ENCODE data around the gene XKR7.

The XKR7 gene

DNA sequence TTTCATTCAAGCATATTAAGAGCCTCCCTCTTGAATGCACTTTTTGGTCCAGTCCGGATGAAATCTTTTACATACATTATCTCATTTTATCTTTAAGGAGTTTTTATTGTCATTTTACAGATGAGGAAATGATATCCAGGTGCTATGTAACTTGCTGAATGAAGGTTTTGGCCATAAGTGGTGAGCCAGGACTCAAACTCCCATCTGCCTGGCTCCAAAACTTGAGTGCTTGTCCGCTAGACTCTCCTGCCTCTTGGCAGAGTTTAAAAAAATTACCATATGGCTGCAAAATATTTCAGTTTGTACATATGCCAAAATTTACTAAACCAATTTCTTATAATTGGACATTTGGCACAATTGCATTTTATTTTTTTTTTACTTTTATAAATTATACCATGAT, 28.3 kb upstream of the XKR7 start:
- Histone ChIP-seq H3K9ac (ENCODE audit: low read depth in 1 of 2, low read length in 2 of 2) (no peak overlapping the region), H3K36me3 (ENCODE audit: control insufficient read depth in 2 of 2, insufficient read depth in 2 of 2, low read length in 2 of 2) (peaks cover 4 to 7% of the 10 kb centered on the region in 2 donors), H3K4me3 (ENCODE audit: low read length in 2 of 2) (no peak overlapping the region), H3K4me1 (ENCODE audit: control insufficient read depth in 2 of 2, insufficient read depth in 2 of 2, low read length in 2 of 2) (no peaks in the 10 kb centered on the region), H3K27ac (ENCODE audit: low read depth in 2 of 2, low read length in 2 of 2) (no peak overlapping the region), H3K27me3 (ENCODE audit: control insufficient read depth in 2 of 2, insufficient read depth in 2 of 2, low read length in 2 of 2) (no peaks in the 10 kb centered on the region), H3K9me3 (ENCODE audit: control insufficient read depth in 2 of 2, low read length in 2 of 2) (no peaks in the 10 kb centered on the region)

DNA sequence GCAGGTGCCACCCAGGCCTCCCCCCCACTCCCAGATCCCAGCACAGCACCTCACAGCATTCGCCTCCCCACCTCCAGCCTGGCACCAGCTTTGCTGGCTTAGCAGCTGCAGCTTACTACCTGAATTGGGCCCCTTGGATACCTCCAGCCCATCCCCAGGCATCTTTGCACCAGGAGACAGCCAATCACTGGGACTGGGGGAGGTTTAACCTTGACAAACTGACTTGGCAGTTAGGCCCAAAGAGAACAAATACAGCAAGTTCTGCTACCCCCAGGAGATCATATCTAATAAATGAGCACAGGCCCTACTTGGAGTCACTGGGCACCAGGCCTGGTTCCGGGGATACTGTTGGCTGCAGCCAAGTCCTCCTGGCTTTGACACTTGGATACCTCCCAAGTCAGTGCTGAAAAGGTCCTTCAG, 24.9 kb upstream of the XKR7 start:
- H3K36me3 ChIP-seq (ENCODE audit: control insufficient read depth in 2 of 2, insufficient read depth in 2 of 2, low read length in 2 of 2), result peaks cover 33 to 41% of the 10 kb centered on the region in 2 donors
- no peaks in the 10 kb centered on the region for H3K9me3 ChIP-seq (ENCODE audit: control insufficient read depth in 2 of 2, low read length in 2 of 2)
- H3K27ac ChIP-seq (ENCODE audit: low read depth in 2 of 2, low read length in 2 of 2), result no peak overlapping the region
- H3K4me1 ChIP-seq (ENCODE audit: control insufficient read depth in 2 of 2, insufficient read depth in 2 of 2, low read length in 2 of 2), result no peaks in the 10 kb centered on the region
- H3K9ac ChIP-seq (ENCODE audit: low read depth in 1 of 2, low read length in 2 of 2), result no peak overlapping the region
- H3K4me3 ChIP-seq (ENCODE audit: low read length in 2 of 2), result no peak overlapping the region
- H3K27me3 ChIP-seq (ENCODE audit: control insufficient read depth in 2 of 2, insufficient read depth in 2 of 2, low read length in 2 of 2), result no peaks in the 10 kb centered on the region

DNA sequence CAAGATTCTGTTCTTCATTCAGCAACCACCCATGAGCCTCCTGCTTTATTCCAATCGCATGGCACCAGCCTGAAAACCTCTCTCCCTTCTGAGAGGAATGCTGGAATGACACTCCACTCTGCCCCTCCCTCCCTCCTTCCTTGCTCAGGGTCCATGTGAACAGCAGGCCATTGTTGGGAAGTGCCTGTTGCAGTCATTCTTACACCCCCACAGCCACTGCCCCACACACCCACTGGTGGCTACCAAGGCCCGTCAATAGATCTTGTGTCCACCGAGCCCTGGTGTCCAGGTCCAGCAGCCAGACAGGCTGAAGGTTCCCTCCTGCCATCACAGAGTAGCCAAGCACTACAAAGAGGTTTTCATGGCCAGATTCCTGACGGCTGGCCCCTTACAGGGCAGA, 22.6 kb upstream of the XKR7 start:
- H3K27me3 ChIP-seq (ENCODE audit: control insufficient read depth in 2 of 2, insufficient read depth in 2 of 2, low read length in 2 of 2), result no peaks in the 10 kb centered on the region
- H3K27ac ChIP-seq (ENCODE audit: low read depth in 2 of 2, low read length in 2 of 2), result no peak overlapping the region
- no peaks in the 10 kb centered on the region for H3K9me3 ChIP-seq (ENCODE audit: control insufficient read depth in 2 of 2, low read length in 2 of 2)
- H3K4me3 ChIP-seq (ENCODE audit: low read length in 2 of 2), result no peak overlapping the region
- no peak overlapping the region for H3K9ac ChIP-seq (ENCODE audit: low read depth in 1 of 2, low read length in 2 of 2)
- no peaks in the 10 kb centered on the region for H3K4me1 ChIP-seq (ENCODE audit: control insufficient read depth in 2 of 2, insufficient read depth in 2 of 2, low read length in 2 of 2)
- H3K36me3 ChIP-seq (ENCODE audit: control insufficient read depth in 2 of 2, insufficient read depth in 2 of 2, low read length in 2 of 2), result peaks cover 44 to 49% of the 10 kb centered on the region in 2 donors

DNA sequence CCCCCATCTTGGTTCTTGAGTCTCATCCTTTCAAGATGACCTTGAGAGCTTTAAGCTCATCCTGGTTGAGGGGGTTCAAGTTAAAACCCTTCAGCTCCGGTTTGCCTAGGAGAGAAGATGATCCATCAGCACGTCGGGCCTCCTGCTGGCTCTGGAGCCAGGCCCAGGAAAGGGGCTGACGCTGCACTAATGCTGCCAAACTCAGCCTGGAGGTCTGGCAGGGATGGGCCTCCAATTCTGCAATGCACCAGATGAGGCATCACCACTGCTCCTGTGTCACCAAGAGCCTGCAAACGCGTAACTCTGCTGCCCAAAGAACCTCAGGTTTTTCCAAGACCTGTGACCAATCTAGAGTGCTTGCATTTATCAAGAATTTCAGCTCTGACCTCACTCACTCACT, 22.2 kb upstream of the XKR7 start:
- H3K36me3 ChIP-seq (ENCODE audit: control insufficient read depth in 2 of 2, insufficient read depth in 2 of 2, low read length in 2 of 2), result peaks cover 44 to 49% of the 10 kb centered on the region in 2 donors
- H3K27ac ChIP-seq (ENCODE audit: low read depth in 2 of 2, low read length in 2 of 2), result no peak overlapping the region
- H3K4me1 ChIP-seq (ENCODE audit: control insufficient read depth in 2 of 2, insufficient read depth in 2 of 2, low read length in 2 of 2), result peaks cover under 1 to 2% of the 10 kb centered on the region in 2 donors
- no peaks in the 10 kb centered on the region for H3K27me3 ChIP-seq (ENCODE audit: control insufficient read depth in 2 of 2, insufficient read depth in 2 of 2, low read length in 2 of 2)
- no peak overlapping the region for H3K9ac ChIP-seq (ENCODE audit: low read depth in 1 of 2, low read length in 2 of 2)
- H3K9me3 ChIP-seq (ENCODE audit: control insufficient read depth in 2 of 2, low read length in 2 of 2), result no peaks in the 10 kb centered on the region
- H3K4me3 ChIP-seq (ENCODE audit: low read length in 2 of 2), result no peak overlapping the region

DNA sequence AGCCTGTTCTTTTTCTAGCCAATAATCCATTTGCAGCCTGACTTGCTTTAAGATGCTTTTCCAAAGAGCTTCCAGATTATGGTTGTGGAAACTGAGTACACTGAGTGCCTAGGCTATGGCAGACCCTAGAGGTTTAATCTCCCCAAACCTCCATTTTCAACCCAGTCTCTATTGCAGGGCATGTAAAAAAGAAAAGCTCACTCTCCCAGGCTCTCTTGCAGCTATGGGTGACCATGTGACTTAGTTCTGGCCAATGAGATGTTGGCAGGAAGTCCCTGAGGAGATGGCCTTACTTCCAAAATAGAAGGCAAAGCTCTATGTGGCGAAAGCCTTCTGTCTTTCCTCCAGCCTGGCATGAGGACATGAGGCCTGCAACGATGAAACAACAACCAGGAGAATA, 19.9 kb upstream of the XKR7 start:
- peaks cover 6 to 7% of the 10 kb centered on the region in 2 donors for H3K4me1 ChIP-seq (ENCODE audit: control insufficient read depth in 2 of 2, insufficient read depth in 2 of 2, low read length in 2 of 2)
- H3K27me3 ChIP-seq (ENCODE audit: control insufficient read depth in 2 of 2, insufficient read depth in 2 of 2, low read length in 2 of 2), result no peaks in the 10 kb centered on the region
- no peaks in the 10 kb centered on the region for H3K9me3 ChIP-seq (ENCODE audit: control insufficient read depth in 2 of 2, low read length in 2 of 2)
- H3K36me3 ChIP-seq (ENCODE audit: control insufficient read depth in 2 of 2, insufficient read depth in 2 of 2, low read length in 2 of 2), result peaks cover 44 to 47% of the 10 kb centered on the region in 2 donors
- H3K4me3 ChIP-seq (ENCODE audit: low read length in 2 of 2), result no peak overlapping the region
- H3K27ac ChIP-seq (ENCODE audit: low read depth in 2 of 2, low read length in 2 of 2), result no peak overlapping the region
- no peak overlapping the region for H3K9ac ChIP-seq (ENCODE audit: low read depth in 1 of 2, low read length in 2 of 2)

DNA sequence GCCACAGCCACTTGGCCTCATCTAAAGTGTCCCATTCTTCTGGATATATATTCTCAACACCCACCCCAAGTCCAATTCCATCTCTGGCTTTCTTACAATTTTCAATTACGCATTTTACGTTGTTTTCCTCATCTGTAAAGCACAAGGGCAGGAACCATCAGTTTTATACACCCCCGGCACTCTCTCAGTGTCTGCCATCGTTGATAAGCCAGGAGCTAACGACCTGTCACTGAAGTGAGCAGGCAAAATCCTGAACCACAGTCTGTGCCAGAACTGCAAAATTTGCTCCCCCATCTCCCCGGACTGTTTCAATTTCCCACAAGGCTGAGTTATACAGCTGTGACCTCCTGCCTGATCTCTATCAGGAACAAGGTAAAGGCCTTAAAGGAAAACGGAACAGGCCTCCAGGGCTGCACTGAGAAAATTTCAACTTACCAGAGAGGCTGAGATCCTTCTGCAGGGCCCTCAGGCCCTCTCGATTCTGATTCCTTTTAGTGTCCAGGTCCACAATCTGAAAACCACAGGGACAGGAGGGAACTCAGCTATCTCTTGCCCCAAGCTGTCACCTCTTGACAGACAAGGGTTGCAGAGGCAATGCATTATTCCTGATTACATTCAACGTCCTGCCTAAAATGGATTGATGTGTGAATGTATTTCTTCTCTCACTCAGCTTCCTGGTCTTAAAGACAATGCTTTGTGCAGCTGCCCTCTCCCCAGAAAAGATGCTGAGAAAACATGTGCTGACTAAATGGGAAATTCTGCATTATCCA, 17.9 kb upstream of the XKR7 start:
- no peak overlapping the region for H3K27ac ChIP-seq (ENCODE audit: low read depth in 2 of 2, low read length in 2 of 2)
- H3K9ac ChIP-seq (ENCODE audit: low read depth in 1 of 2, low read length in 2 of 2), result no peak overlapping the region
- peaks cover 6 to 7% of the 10 kb centered on the region in 2 donors for H3K4me1 ChIP-seq (ENCODE audit: control insufficient read depth in 2 of 2, insufficient read depth in 2 of 2, low read length in 2 of 2)
- H3K9me3 ChIP-seq (ENCODE audit: control insufficient read depth in 2 of 2, low read length in 2 of 2), result no peaks in the 10 kb centered on the region
- H3K4me3 ChIP-seq (ENCODE audit: low read length in 2 of 2), result peak overlapping the region in 1 of 2 donors; percentile 95
- no peaks in the 10 kb centered on the region for H3K27me3 ChIP-seq (ENCODE audit: control insufficient read depth in 2 of 2, insufficient read depth in 2 of 2, low read length in 2 of 2)
- peaks cover 36 to 39% of the 10 kb centered on the region in 2 donors for H3K36me3 ChIP-seq (ENCODE audit: control insufficient read depth in 2 of 2, insufficient read depth in 2 of 2, low read length in 2 of 2)

DNA sequence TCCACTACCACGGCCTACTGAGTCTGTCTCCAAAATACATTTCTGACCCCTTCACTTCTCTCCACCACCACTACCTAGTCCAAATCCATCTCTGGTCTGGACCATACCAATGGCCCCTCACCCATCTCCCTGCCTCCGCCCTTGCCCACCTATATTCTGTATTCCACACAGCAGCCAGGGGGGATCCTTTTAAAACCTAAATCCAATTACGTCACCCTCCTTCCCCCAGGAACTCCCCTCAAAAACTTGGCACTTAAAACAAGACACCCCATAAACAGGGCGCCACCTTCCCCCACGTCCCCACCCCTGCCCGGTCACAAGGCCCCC, 16.8 kb upstream of the XKR7 start:
- H3K27ac ChIP-seq (ENCODE audit: low read depth in 2 of 2, low read length in 2 of 2), result no peak overlapping the region

DNA sequence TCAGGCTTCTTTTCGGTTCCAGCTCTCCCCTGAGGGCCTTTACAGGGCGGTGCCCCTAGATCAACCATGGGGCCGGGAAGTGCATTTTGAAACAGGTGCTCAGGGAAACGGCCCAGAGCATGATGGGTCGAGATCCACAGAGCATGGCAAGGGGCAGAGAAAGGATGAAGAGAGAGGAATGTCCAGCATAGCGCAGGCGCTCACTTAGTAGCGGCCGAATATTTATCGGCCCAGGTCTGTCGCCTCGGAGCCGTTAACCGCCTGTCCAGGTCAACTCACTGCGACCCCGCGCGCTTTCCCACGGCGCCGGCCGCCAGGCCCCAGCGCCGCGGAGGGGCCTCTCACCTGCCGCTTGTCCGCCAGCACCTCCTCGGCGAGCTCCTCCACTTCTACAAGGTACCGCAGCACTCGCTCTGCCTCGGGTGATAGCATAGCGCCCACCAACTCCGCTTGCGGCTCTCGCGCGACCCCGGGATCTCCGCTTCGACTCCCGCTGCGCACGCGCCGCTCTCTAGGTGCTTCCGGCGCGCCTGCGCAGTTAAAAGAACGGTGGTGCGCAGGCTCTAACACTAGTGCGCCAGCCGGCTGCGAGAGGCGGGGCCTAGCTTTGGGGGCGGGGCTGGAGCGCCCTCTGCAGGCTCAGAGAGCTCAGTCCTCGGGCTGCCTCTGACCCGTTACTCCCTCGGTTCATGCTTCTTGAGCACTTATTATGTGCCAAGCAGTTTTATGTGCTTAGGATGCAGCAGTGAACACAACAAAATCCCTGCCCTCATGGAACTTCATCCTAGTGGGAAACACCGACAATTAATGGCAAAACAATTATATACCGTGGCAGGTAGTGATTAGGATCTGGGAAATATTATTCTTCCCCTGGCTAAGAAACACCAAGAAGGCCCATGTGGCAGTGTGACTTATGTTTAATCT, 16.2 kb upstream of the XKR7 start, which contains the start of gene PDRG1:
Gene PDRG1, minus strand, starts transcription at position 517 of the 924 bp plus-strand sequence. Its CDS starts 85 bp downstream, at position 432.
- peaks cover 19 to 22% of the 10 kb centered on the region in 2 donors for H3K36me3 ChIP-seq (ENCODE audit: control insufficient read depth in 2 of 2, insufficient read depth in 2 of 2, low read length in 2 of 2)
- no peaks in the 10 kb centered on the region for H3K27me3 ChIP-seq (ENCODE audit: control insufficient read depth in 2 of 2, insufficient read depth in 2 of 2, low read length in 2 of 2)
- H3K27ac ChIP-seq (ENCODE audit: low read depth in 2 of 2, low read length in 2 of 2), result peak within 1 kb of the TSS in 1 of 2 donors; percentile 46
- H3K9ac ChIP-seq (ENCODE audit: low read depth in 1 of 2, low read length in 2 of 2), result peak within 1 kb of the TSS; percentile 81 to 87
- H3K4me1 ChIP-seq (ENCODE audit: control insufficient read depth in 2 of 2, insufficient read depth in 2 of 2, low read length in 2 of 2), result peaks cover 6 to 7% of the 10 kb centered on the region in 2 donors
- peak within 1 kb of the TSS; percentile 95 to 98 for H3K4me3 ChIP-seq (ENCODE audit: low read length in 2 of 2)
- H3K9me3 ChIP-seq (ENCODE audit: control insufficient read depth in 2 of 2, low read length in 2 of 2), result no peaks in the 10 kb centered on the region

More for the DNA sequence above, 16.8 kb upstream of the XKR7 start:
- no peaks in the 10 kb centered on the region for H3K27me3 ChIP-seq (ENCODE audit: control insufficient read depth in 2 of 2, insufficient read depth in 2 of 2, low read length in 2 of 2)
- peak overlapping the region; percentile 81 to 87 for H3K9ac ChIP-seq (ENCODE audit: low read depth in 1 of 2, low read length in 2 of 2)
- peak overlapping the region; percentile 95 to 98 for H3K4me3 ChIP-seq (ENCODE audit: low read length in 2 of 2)
- no peaks in the 10 kb centered on the region for H3K9me3 ChIP-seq (ENCODE audit: control insufficient read depth in 2 of 2, low read length in 2 of 2)
- peaks cover 25 to 28% of the 10 kb centered on the region in 2 donors for H3K36me3 ChIP-seq (ENCODE audit: control insufficient read depth in 2 of 2, insufficient read depth in 2 of 2, low read length in 2 of 2)
- peaks cover 6 to 7% of the 10 kb centered on the region in 2 donors for H3K4me1 ChIP-seq (ENCODE audit: control insufficient read depth in 2 of 2, insufficient read depth in 2 of 2, low read length in 2 of 2)

DNA sequence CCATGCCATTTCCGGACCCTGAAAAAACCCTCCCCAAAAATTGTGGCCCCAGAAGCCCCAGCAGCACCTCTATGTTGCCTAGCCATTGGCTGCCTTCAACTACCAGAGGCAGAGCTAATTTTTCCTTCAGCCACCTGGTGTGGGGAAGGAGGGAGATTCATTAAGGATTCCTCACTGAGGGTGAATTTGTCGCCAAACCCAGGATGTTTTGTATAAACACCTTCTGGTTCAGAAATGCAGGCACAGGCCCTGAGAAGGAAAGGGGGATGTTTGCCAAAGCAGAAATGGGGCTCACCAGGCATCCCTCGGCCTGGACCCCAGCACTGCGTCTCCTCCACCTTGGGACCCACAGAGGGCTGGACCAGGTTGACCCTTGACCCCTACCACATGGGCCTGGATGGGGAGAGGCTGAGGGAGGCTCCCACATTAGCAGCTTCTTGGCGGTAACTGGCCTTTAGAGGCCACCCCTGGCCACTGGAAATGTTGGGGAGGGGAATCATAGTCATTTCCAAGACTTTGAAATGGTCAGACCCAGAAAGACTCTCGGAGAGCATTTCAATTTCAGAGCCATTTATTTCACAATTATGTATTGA, 14.3 kb upstream of the XKR7 start:
- H3K9ac ChIP-seq (ENCODE audit: low read depth in 1 of 2, low read length in 2 of 2), result no peak overlapping the region
- no peak overlapping the region for H3K27ac ChIP-seq (ENCODE audit: low read depth in 2 of 2, low read length in 2 of 2)
- H3K4me3 ChIP-seq (ENCODE audit: low read length in 2 of 2), result no peak overlapping the region
- H3K27me3 ChIP-seq (ENCODE audit: control insufficient read depth in 2 of 2, insufficient read depth in 2 of 2, low read length in 2 of 2), result no peaks in the 10 kb centered on the region
- H3K9me3 ChIP-seq (ENCODE audit: control insufficient read depth in 2 of 2, low read length in 2 of 2), result no peaks in the 10 kb centered on the region
- H3K36me3 ChIP-seq (ENCODE audit: control insufficient read depth in 2 of 2, insufficient read depth in 2 of 2, low read length in 2 of 2), result peaks cover 3 to 4% of the 10 kb centered on the region in 2 donors
- peaks cover 6 to 7% of the 10 kb centered on the region in 2 donors for H3K4me1 ChIP-seq (ENCODE audit: control insufficient read depth in 2 of 2, insufficient read depth in 2 of 2, low read length in 2 of 2)

Data from mucosa of rectum (tissue), 2 donors.